22Rv1 (cell line): Measurements from ENCODE around the gene CCSER1.

ENCODE experiments used
- CTCF ChIP-seq: fragments of 450-650 bp; IDR thresholded peaks from 2 replicates; pipeline ENCODE4 v1.5.1; 2017; ENCODE audit warnings: mild to moderate bottlenecking
- ZFX ChIP-seq: fragments of 450-650 bp; IDR thresholded peaks from 2 replicates; pipeline ENCODE4 v1.6.1; 2017; ENCODE audit warnings: antibody characterized with exemption, borderline replicate concordance

DNA sequence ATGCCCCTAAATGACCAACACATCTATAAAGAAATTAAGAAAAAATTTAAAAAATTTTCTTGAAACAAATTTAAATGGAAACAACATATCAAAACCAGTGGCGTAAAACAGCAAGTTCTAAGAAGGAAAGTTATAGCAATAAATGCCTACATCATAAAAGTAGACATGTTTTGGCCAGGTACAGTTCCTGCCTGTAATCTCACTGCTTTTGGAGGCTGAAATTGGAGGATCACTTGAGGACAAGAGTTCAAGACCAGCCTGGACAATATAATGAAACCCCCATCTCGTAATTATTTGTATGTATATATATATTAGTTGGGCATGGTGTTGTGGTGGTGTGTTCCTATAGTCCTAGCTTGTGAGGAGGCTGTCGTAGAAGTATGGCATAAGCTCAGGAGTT, 1504.1 kb downstream of the CCSER1 start:
- TF ChIP-seq CTCF (no peak), ZFX (no peak)
